HepG2 (cell line): ENCODE results near the gene MPZ.

ENCODE experiments used
- AHR ChIP-seq: IDR thresholded peaks from 2 replicates; pipeline ENCODE4 v1.6.1; 2018; ENCODE audit warnings: missing genetic modification reagents, missing compliant biosample characterization
- ATF1 ChIP-seq: IDR thresholded peaks from 2 replicates; pipeline ENCODE4 v1.6.1; 2016; ENCODE audit warnings: mild to moderate bottlenecking, control low read depth
- CTCF ChIP-seq: sonication (generic); formaldehyde crosslinking; IDR thresholded peaks from 2 replicates; pipeline ENCODE4 v1.5.0; 2020; ENCODE audit warnings: mild to moderate bottlenecking, missing genetic modification reagents, moderate library complexity
- FOXK1 ChIP-seq: sonication (generic); formaldehyde crosslinking; IDR thresholded peaks from 2 replicates; pipeline ENCODE4 v1.4.0; 2020; ENCODE audit warnings: low read depth, missing genetic modification reagents, borderline replicate concordance
- KDM4B ChIP-seq: sonication (generic); formaldehyde crosslinking; IDR thresholded peaks from 2 replicates; pipeline ENCODE4 v1.4.0; 2020; ENCODE audit warnings: missing genetic modification reagents
- PHF21A ChIP-seq: sonication (generic); formaldehyde crosslinking; IDR thresholded peaks from 2 replicates; pipeline ENCODE4 v1.5.0; 2020; ENCODE audit warnings: mild to moderate bottlenecking, missing genetic modification reagents
- PHF8 ChIP-seq: sonication (generic); formaldehyde crosslinking; IDR thresholded peaks from 2 replicates; pipeline ENCODE4 v1.5.0; 2020; ENCODE audit warnings: missing genetic modification reagents
- SP4 ChIP-seq: sonication (generic); formaldehyde crosslinking; IDR thresholded peaks from 2 replicates; pipeline ENCODE4 v1.8.1; 2023; ENCODE audit warnings: mild to moderate bottlenecking, missing genetic modification reagents
- ZNF274 ChIP-seq: sonication (generic); formaldehyde crosslinking; IDR thresholded peaks from 2 replicates; pipeline ENCODE4 v1.5.1; 2020; ENCODE audit warnings: mild to moderate bottlenecking, missing genetic modification reagents

GRCh38 chr1:161290779-161291178 is 19.0 kb downstream of the MPZ start:
- TF ChIP-seq FOXK1 (CRISPR knock-in tag) (no peak), ZNF274 (CRISPR knock-in tag) (no peak), ATF1 (CRISPR knock-in tag) (no peak), KDM4B (CRISPR knock-in tag) (no peak), PHF8 (CRISPR knock-in tag) (no peak), CTCF (no peak), PHF21A (CRISPR knock-in tag) (no peak), SP4 (CRISPR knock-in tag) (no peak), AHR (CRISPR knock-in tag) (no peak)
